ENCODE results near the gene IMPG2. TPM values are rescaled to one million over a fixed set of nuclear protein-coding genes. Genes with fewer than 3 reads are reported as not detected.

Gene IMPG2
- total RNA-seq, 1 experiment from 2014 or later: 0.04 TPM

DNA sequence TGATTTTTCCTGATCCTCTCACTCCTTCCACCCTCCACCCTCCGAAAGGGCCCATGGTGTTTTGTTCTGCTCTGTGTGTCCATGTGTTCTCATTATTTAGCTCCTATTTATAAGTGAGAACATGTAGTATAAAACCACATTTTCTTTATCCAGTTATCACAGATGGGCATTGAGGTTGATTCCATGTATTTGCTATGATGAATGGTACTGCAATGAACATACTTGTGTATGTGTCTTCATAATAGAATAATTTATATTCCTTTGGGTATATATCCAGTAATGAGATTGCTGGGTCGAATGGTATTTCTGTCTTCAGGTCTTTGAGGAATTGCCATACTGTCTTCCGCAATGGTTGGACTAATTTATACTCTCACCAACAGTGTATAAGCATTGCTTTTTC is 126.0 kb downstream of the IMPG2 start:
- DNase-seq (ENCODE audit: low spot score): no peak
- Mint-ChIP-seq H3K27me3 (ENCODE audit: low read depth) (no peaks in the 10 kb centered on the region), H3K9me3 (peaks cover 15% of the 10 kb centered on the region), H3K4me3 (no peak overlapping the region), H3K36me3 (no peaks in the 10 kb centered on the region), H3K27ac (no peak overlapping the region), H3K4me1 (peaks cover 11% of the 10 kb centered on the region)
- TF ChIP-seq HMGA2 (CRISPR knock-in tag; IDR thresholded peaks at IDR 0.05) (no peak), FOXP1 (CRISPR knock-in tag; IDR thresholded peaks at IDR 0.05; ENCODE audit: borderline replicate concordance) (no peak)
- TF ChIP-seq, protein P1, sequence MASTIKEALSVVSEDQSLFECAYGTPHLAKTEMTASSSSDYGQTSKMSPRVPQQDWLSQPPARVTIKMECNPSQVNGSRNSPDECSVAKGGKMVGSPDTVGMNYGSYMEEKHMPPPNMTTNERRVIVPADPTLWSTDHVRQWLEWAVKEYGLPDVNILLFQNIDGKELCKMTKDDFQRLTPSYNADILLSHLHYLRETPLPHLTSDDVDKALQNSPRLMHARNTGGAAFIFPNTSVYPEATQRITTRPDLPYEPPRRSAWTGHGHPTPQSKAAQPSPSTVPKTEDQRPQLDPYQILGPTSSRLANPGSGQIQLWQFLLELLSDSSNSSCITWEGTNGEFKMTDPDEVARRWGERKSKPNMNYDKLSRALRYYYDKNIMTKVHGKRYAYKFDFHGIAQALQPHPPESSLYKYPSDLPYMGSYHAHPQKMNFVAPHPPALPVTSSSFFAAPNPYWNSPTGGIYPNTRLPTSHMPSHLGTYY (CRISPR knock-in tag; IDR thresholded peaks at IDR 0.05): no peak
- TF ChIP-seq, protein P2, sequence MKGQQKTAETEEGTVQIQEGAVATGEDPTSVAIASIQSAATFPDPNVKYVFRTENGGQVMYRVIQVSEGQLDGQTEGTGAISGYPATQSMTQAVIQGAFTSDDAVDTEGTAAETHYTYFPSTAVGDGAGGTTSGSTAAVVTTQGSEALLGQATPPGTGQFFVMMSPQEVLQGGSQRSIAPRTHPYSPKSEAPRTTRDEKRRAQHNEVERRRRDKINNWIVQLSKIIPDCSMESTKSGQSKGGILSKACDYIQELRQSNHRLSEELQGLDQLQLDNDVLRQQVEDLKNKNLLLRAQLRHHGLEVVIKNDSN (CRISPR knock-in tag; IDR thresholded peaks at IDR 0.05): no peak
- ChIA-PET POLR2A (no interaction called here), CTCF (no interaction called here)
- ATAC-seq: no peak

DNA sequence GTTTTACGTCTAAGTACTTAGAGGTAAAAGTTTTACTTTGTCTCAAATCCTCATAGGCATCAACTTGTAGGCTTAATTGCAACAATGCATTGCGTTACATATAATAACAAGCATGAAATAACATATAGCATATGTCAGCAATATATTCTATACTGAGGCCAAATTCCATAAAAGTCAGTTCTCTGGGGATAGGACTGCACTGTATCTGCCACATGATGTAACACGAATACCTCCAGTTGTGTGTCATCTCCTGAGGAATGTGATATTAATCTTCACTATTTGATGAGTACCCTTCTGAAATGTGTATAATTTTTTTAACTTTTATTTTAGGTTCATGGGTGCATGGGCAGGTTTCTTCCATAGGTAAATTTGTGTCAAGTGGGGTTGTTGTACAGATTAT is 126.4 kb downstream of the IMPG2 start:
- ChIA-PET CTCF (no interaction called here), POLR2A (no interaction called here)
- ATAC-seq (no peak), DNase-seq (ENCODE audit: low spot score) (no peak)
- Mint-ChIP-seq H3K4me3 (no peak overlapping the region), H3K27ac (no peak overlapping the region), H3K9me3 (peaks cover 18% of the 10 kb centered on the region), H3K27me3 (ENCODE audit: low read depth) (no peaks in the 10 kb centered on the region), H3K4me1 (peaks cover 11% of the 10 kb centered on the region), H3K36me3 (no peaks in the 10 kb centered on the region)
- TF ChIP-seq FOXP1 (CRISPR knock-in tag; IDR thresholded peaks at IDR 0.05; ENCODE audit: borderline replicate concordance) (no peak), ZBTB21 (CRISPR knock-in tag; IDR thresholded peaks at IDR 0.05; ENCODE audit: borderline replicate concordance) (no peak)

DNA sequence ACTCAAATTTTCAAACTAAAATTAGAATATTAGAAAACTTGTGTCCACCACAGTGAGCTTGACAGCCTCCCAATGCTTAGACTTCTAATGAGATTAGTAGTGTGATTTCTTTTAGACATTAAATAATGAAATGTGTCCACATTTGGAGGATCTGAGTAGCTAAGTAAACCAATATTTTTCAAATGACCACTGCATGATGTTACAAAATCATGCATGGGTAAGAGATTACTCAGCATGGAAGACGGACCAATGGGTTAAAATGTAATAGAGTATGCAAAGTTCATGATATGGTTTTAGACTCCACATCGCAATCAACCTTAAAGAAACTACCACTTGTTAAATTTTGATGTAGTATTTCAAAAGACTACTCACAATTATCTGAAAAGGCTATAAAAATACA is 130.6 kb downstream of the IMPG2 start:
- ATAC-seq: no peak
- Mint-ChIP-seq H3K9me3 (peaks cover 26% of the 10 kb centered on the region), H3K36me3 (no peaks in the 10 kb centered on the region), H3K27me3 (ENCODE audit: low read depth) (no peaks in the 10 kb centered on the region), H3K4me3 (no peak overlapping the region), H3K27ac (no peak overlapping the region), H3K4me1 (no peaks in the 10 kb centered on the region)
- DNase-seq (ENCODE audit: low spot score): no peak
- ChIA-PET POLR2A (no interaction called here), CTCF (interaction anchor here (0.7 to 1.6 kb wide), 2 partner anchors 30 to 296 kb away, joined by 4 to 7 read pairs; no protein-coding TSS in a partner anchor)
- TF ChIP-seq ESRRA (CRISPR knock-in tag; IDR thresholded peaks at IDR 0.05; ENCODE audit: borderline replicate concordance): no peak
- no peak for TF ChIP-seq MYBL2 (CRISPR knock-in tag; IDR thresholded peaks at IDR 0.05)

DNA sequence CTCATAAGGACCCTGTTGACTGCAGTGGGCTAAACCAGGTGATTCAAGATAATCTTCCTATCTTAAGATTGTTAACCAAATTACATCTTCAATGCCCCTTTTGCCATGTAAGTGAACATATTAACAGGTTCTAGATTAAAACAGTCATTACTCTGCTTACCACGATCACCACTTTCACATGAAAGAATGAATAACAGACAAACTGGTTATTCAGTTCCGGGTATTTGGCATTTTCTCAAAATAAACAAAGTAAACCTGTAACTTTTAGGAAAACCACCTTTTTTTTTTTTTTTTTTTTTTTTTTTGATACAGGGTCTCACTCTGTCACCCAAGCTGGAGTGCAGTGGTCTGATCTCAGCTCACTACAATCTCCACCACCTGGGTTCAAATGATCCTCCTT is 131.2 kb downstream of the IMPG2 start:
- H3K4me1 Mint-ChIP-seq: no peaks in the 10 kb centered on the region
- no peaks in the 10 kb centered on the region for H3K27me3 Mint-ChIP-seq (ENCODE audit: low read depth)
- ATAC-seq (no peak), DNase-seq (ENCODE audit: low spot score) (no peak)
- CTCF ChIA-PET: interaction anchor here (0.7 kb wide), 1 partner anchor 31 kb away, joined by 7 read pairs; no protein-coding TSS in a partner anchor
- POLR2A ChIA-PET: no interaction called here
- no peak overlapping the region for H3K27ac Mint-ChIP-seq
- H3K9me3 Mint-ChIP-seq: peaks cover 26% of the 10 kb centered on the region
- no peaks in the 10 kb centered on the region for H3K36me3 Mint-ChIP-seq
- TF ChIP-seq NFYB (CRISPR knock-in tag; conservative IDR thresholded peaks at IDR 0.05; ENCODE audit: low read depth): no peak
- no peak for TF ChIP-seq OVOL2 (CRISPR knock-in tag; IDR thresholded peaks at IDR 0.05; ENCODE audit: borderline replicate concordance)
- TF ChIP-seq ESRRA (CRISPR knock-in tag; IDR thresholded peaks at IDR 0.05; ENCODE audit: borderline replicate concordance): no peak
- TF ChIP-seq ZNF396 (CRISPR knock-in tag; IDR thresholded peaks at IDR 0.05; ENCODE audit: borderline replicate concordance): no peak
- no peak overlapping the region for H3K4me3 Mint-ChIP-seq

DNA sequence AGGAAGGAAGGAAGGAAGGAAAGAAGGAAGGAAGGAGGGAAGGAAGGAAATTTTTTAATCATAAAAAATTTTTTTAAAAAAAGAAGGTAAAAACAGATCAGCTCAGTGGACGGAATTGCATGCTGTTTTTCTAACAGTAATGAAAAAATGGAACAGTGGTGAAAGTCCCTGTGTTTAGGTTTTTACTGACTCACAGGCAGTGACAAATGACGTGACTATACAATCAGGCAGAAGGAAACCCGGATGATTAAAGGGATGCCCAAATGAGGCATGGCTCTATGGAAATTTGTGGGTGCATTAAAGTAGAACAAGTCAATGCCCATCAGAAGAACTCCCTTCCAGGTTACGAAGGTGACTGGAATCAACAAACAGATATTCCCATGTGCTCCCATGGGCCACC is 135.0 kb downstream of the IMPG2 start:
- CTCF ChIA-PET: interaction anchor here (1.3 kb wide), 1 partner anchor 10 kb away, joined by 7 read pairs; no protein-coding TSS in a partner anchor
- H3K9me3 Mint-ChIP-seq: peaks cover 14% of the 10 kb centered on the region
- POLR2A ChIA-PET: no interaction called here
- H3K27me3 Mint-ChIP-seq (ENCODE audit: low read depth): no peaks in the 10 kb centered on the region
- no peaks in the 10 kb centered on the region for H3K4me1 Mint-ChIP-seq
- H3K4me3 Mint-ChIP-seq: no peak overlapping the region
- no peak for TF ChIP-seq GTF2I (CRISPR knock-in tag; conservative IDR thresholded peaks at IDR 0.05)
- TF ChIP-seq RELA (CRISPR knock-in tag; IDR thresholded peaks at IDR 0.05; ENCODE audit: borderline replicate concordance): no peak
- TF ChIP-seq NR1H2 (CRISPR knock-in tag; IDR thresholded peaks at IDR 0.05): no peak
- no peak for TF ChIP-seq TCF7 (CRISPR knock-in tag; IDR thresholded peaks at IDR 0.05; ENCODE audit: low read depth)
- TF ChIP-seq GRHL2 (CRISPR knock-in tag; IDR thresholded peaks at IDR 0.05; ENCODE audit: insufficient replicate concordance, severe bottlenecking): no peak
- TF ChIP-seq, protein P3, sequence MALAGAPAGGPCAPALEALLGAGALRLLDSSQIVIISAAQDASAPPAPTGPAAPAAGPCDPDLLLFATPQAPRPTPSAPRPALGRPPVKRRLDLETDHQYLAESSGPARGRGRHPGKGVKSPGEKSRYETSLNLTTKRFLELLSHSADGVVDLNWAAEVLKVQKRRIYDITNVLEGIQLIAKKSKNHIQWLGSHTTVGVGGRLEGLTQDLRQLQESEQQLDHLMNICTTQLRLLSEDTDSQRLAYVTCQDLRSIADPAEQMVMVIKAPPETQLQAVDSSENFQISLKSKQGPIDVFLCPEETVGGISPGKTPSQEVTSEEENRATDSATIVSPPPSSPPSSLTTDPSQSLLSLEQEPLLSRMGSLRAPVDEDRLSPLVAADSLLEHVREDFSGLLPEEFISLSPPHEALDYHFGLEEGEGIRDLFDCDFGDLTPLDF (CRISPR knock-in tag; IDR thresholded peaks at IDR 0.05): no peak
- ATAC-seq (no peak), DNase-seq (ENCODE audit: low spot score) (no peak)
- H3K27ac Mint-ChIP-seq: no peak overlapping the region
- H3K36me3 Mint-ChIP-seq: no peaks in the 10 kb centered on the region
